WTC11 (cell line): ENCODE data around the gene GCC2. TPM values are rescaled to one million over a fixed set of nuclear protein-coding genes. Genes with fewer than 3 reads are reported as not detected.
A peak's percentile ranks its signal among the peaks of the same experiment; 100 is the strongest.

Experiments used
- ATAC-seq: fragments of 200-7000 bp; cut with Tn5 transposase; 2 replicates; pipeline ENCODE4 v1.10.0; 2021; ENCODE audit warnings: mild to moderate bottlenecking, moderate library complexity
- CTCF ChIA-PET: fragments of 300-600 bp; sonication (Branson Sonifier 250); formaldehyde crosslinking; loops from one replicate; lab custom pipeline; 2021; ENCODE audit warnings: antibody characterized with exemption; lab: Charles Lee
- POLR2A ChIA-PET: fragments of 350-600 bp; sonication (Branson Sonifier 250); formaldehyde crosslinking; loops from one replicate; lab custom pipeline; 2021; ENCODE audit warnings: antibody characterized with exemption; lab: Charles Lee
- DNase-seq: peaks from one replicate; pipeline ENCODE4 v3.0.0; 2021; ENCODE audit warnings: low spot score
- H3K27ac Mint-ChIP-seq: 2 replicates; pipeline ENCODE4 v1.8.0; 2021; ENCODE audit warnings: mixed read lengths
- H3K27me3 Mint-ChIP-seq: 2 replicates; pipeline ENCODE4 v1.8.0; 2021; ENCODE audit warnings: low read depth, mild to moderate bottlenecking, moderate library complexity, mixed read lengths
- H3K36me3 Mint-ChIP-seq: 2 replicates; pipeline ENCODE4 v1.8.0; 2021; ENCODE audit warnings: mixed read lengths
- H3K4me1 Mint-ChIP-seq: 2 replicates; pipeline ENCODE4 v1.8.0; 2022; ENCODE audit warnings: mixed read lengths
- H3K4me3 Mint-ChIP-seq: 2 replicates; pipeline ENCODE4 v1.8.0; 2021; ENCODE audit warnings: mild to moderate bottlenecking, moderate library complexity, mixed read lengths
- H3K9me3 Mint-ChIP-seq: 2 replicates; pipeline ENCODE4 v1.8.0; 2021; ENCODE audit warnings: mixed read lengths
- CREM ChIP-seq: sonication (generic); formaldehyde crosslinking; IDR thresholded peaks from 2 replicates; pipeline ENCODE4 v1.8.1; 2022; ENCODE audit warnings: mild to moderate bottlenecking, missing genetic modification reagents, moderate library complexity
- FOXJ3 ChIP-seq: sonication (generic); formaldehyde crosslinking; IDR thresholded peaks from 2 replicates; pipeline ENCODE4 v1.9.0; 2021; ENCODE audit warnings: missing genetic modification reagents, mild to moderate bottlenecking, borderline replicate concordance
- IRF1 ChIP-seq: sonication (generic); formaldehyde crosslinking; IDR thresholded peaks from 2 replicates; pipeline ENCODE4 v1.8.0; 2023; ENCODE audit warnings: missing genetic modification reagents
- MAX ChIP-seq: sonication (generic); formaldehyde crosslinking; IDR thresholded peaks from 2 replicates; pipeline ENCODE4 v1.8.0; 2022; ENCODE audit warnings: mild to moderate bottlenecking, missing genetic modification reagents
- NFATC4 ChIP-seq: fragments of 250-450 bp; sonication (Bioruptor Pico); IDR thresholded peaks from 2 replicates; pipeline ENCODE4 v1.9.0; 2021; ENCODE audit warnings: mild to moderate bottlenecking
- NFYB ChIP-seq: sonication (generic); formaldehyde crosslinking; conservative IDR thresholded peaks from 2 replicates; pipeline ENCODE4 v1.8.0; 2022; ENCODE audit warnings: low read depth, missing genetic modification reagents
- NR1H2 ChIP-seq: sonication (generic); formaldehyde crosslinking; IDR thresholded peaks from 2 replicates; pipeline ENCODE4 v1.9.0; 2021; ENCODE audit warnings: mild to moderate bottlenecking, moderate library complexity, missing genetic modification reagents
- PRRX2 ChIP-seq: fragments of 250-450 bp; sonication (Bioruptor Pico); IDR thresholded peaks from 2 replicates; pipeline ENCODE4 v1.8.0; 2021; ENCODE audit warnings: mild to moderate bottlenecking
- SP1 ChIP-seq: sonication (generic); formaldehyde crosslinking; conservative IDR thresholded peaks from 2 replicates; pipeline ENCODE4 v1.8.1; 2022; ENCODE audit warnings: missing genetic modification reagents
- STAT6 ChIP-seq: sonication (generic); formaldehyde crosslinking; conservative IDR thresholded peaks from 2 replicates; pipeline ENCODE4 v1.8.1; 2023; ENCODE audit warnings: mild to moderate bottlenecking, low read depth, missing genetic modification reagents, moderate library complexity
- TEAD1 ChIP-seq: sonication (generic); formaldehyde crosslinking; IDR thresholded peaks from 2 replicates; pipeline ENCODE4 v1.8.0; 2022; ENCODE audit warnings: mild to moderate bottlenecking, missing genetic modification reagents
- ZNF219 ChIP-seq: sonication (generic); formaldehyde crosslinking; IDR thresholded peaks from 2 replicates; pipeline ENCODE4 v1.8.0; 2023; ENCODE audit warnings: missing genetic modification reagents, mild to moderate bottlenecking, borderline replicate concordance
- ZNF671 ChIP-seq: fragments of 250-450 bp; sonication (Bioruptor Pico); IDR thresholded peaks from 2 replicates; pipeline ENCODE4 v1.8.0; 2021; ENCODE audit warnings: mild to moderate bottlenecking
- ZSCAN18 ChIP-seq: fragments of 250-450 bp; sonication (Bioruptor Pico); IDR thresholded peaks from 2 replicates; pipeline ENCODE4 v2.1.2; 2022; ENCODE audit warnings: mild to moderate bottlenecking, moderate library complexity
- total RNA-seq: library from RNA; stranded (reverse); gene quantifications from 3 replicates; pipeline ENCODE4 v1.2.3, GENCODE V29; 2021
- TF ChIP-seq, protein P1 (sequence below): sonication (generic); formaldehyde crosslinking; IDR thresholded peaks from 2 replicates; pipeline ENCODE4 v1.8.0; 2022; ENCODE audit warnings: missing genetic modification reagents

GCC2 gene
- total RNA-seq, 1 experiment from 2014 or later: 66.5 TPM

DNA sequence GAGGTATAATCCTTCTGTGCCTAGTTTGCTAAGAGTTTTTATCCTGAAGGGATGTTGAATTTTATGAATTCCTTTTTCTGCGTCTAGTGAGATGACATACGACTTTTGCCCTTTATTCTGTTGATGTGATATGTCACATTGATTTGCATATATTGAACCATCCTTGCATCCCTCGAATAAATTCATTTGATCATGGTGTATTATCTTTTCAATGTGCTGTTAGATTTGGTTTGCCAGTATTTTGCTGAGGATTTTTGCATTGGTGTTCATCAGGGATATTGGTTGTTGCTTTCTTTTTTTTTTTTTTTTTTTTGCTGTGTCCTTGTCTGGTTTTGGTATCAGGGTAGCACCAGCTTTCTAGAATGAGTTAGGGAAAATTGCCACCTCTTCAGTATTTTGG, 9.1 kb downstream of the GCC2 start:
- POLR2A ChIA-PET: no interaction called here
- Mint-ChIP-seq H3K27me3 (no peaks in the 10 kb centered on the region), H3K36me3 (peaks cover 73% of the 10 kb centered on the region), H3K4me3 (no peak overlapping the region), H3K27ac (peak overlapping the region; percentile 22; the same call in 1 of the 2 replicates), H3K4me1 (0 out of 2 replicates have a peak, but pooled peaks cover 3% of the 10 kb centered on the region)
- no peak for DNase-seq
- CTCF ChIA-PET: no interaction called here
- no peak for ATAC-seq
- no peak for TF ChIP-seq ZNF671 (CRISPR knock-in tag)
- TF ChIP-seq NFATC4 (CRISPR knock-in tag): no peak
- no peak for TF ChIP-seq ZNF219 (CRISPR knock-in tag)
- TF ChIP-seq, protein P1, sequence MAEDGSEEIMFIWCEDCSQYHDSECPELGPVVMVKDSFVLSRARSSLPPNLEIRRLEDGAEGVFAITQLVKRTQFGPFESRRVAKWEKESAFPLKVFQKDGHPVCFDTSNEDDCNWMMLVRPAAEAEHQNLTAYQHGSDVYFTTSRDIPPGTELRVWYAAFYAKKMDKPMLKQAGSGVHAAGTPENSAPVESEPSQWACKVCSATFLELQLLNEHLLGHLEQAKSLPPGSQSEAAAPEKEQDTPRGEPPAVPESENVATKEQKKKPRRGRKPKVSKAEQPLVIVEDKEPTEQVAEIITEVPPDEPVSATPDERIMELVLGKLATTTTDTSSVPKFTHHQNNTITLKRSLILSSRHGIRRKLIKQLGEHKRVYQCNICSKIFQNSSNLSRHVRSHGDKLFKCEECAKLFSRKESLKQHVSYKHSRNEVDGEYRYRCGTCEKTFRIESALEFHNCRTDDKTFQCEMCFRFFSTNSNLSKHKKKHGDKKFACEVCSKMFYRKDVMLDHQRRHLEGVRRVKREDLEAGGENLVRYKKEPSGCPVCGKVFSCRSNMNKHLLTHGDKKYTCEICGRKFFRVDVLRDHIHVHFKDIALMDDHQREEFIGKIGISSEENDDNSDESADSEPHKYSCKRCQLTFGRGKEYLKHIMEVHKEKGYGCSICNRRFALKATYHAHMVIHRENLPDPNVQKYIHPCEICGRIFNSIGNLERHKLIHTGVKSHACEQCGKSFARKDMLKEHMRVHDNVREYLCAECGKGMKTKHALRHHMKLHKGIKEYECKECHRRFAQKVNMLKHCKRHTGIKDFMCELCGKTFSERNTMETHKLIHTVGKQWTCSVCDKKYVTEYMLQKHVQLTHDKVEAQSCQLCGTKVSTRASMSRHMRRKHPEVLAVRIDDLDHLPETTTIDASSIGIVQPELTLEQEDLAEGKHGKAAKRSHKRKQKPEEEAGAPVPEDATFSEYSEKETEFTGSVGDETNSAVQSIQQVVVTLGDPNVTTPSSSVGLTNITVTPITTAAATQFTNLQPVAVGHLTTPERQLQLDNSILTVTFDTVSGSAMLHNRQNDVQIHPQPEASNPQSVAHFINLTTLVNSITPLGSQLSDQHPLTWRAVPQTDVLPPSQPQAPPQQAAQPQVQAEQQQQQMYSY (CRISPR knock-in tag): no peak
- TF ChIP-seq NR1H2 (CRISPR knock-in tag): no peak
- no peak for TF ChIP-seq SP1 (CRISPR knock-in tag)
- no peak for TF ChIP-seq NFYB (CRISPR knock-in tag)
- TF ChIP-seq, all 79 proteins: peak for 0
- H3K9me3 Mint-ChIP-seq: no peaks in the 10 kb centered on the region

GRCh38 chr2:108459441-108459840, 10.4 kb downstream of the GCC2 start:
- CTCF ChIA-PET: no interaction called here
- no peaks in the 10 kb centered on the region for H3K27me3 Mint-ChIP-seq
- H3K9me3 Mint-ChIP-seq: no peaks in the 10 kb centered on the region
- ATAC-seq: no peak
- TF ChIP-seq IRF1 (no peak), ZSCAN18 (CRISPR knock-in tag) (no peak), PRRX2 (CRISPR knock-in tag) (no peak), TEAD1 (CRISPR knock-in tag) (no peak), CREM (CRISPR knock-in tag) (no peak), ZNF219 (CRISPR knock-in tag) (no peak), FOXJ3 (no peak), STAT6 (CRISPR knock-in tag) (no peak), MAX (no peak)
- TF ChIP-seq, all 79 proteins: peak for 0
- H3K27ac Mint-ChIP-seq: peak overlapping the region; percentile 69; the same call in 1 of the 2 replicates
- H3K4me1 Mint-ChIP-seq: 0 out of 2 replicates have a peak, but pooled peaks cover 3% of the 10 kb centered on the region
- no peak for DNase-seq
- H3K36me3 Mint-ChIP-seq: peaks cover 73% of the 10 kb centered on the region
- POLR2A ChIA-PET: no interaction called here
- H3K4me3 Mint-ChIP-seq: no peak overlapping the region
